ENCODE results near the gene P2RY11.

The P2RY11 gene, protein sequence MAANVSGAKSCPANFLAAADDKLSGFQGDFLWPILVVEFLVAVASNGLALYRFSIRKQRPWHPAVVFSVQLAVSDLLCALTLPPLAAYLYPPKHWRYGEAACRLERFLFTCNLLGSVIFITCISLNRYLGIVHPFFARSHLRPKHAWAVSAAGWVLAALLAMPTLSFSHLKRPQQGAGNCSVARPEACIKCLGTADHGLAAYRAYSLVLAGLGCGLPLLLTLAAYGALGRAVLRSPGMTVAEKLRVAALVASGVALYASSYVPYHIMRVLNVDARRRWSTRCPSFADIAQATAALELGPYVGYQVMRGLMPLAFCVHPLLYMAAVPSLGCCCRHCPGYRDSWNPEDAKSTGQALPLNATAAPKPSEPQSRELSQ

GRCh38 chr19:10111405-10111811, at the start of gene P2RY11:
Gene P2RY11, plus strand, starts transcription at chr19:10111693. Its CDS starts 29 bp downstream, at chr19:10111722.
- peak; percentile 50 for DNase-seq

DNA sequence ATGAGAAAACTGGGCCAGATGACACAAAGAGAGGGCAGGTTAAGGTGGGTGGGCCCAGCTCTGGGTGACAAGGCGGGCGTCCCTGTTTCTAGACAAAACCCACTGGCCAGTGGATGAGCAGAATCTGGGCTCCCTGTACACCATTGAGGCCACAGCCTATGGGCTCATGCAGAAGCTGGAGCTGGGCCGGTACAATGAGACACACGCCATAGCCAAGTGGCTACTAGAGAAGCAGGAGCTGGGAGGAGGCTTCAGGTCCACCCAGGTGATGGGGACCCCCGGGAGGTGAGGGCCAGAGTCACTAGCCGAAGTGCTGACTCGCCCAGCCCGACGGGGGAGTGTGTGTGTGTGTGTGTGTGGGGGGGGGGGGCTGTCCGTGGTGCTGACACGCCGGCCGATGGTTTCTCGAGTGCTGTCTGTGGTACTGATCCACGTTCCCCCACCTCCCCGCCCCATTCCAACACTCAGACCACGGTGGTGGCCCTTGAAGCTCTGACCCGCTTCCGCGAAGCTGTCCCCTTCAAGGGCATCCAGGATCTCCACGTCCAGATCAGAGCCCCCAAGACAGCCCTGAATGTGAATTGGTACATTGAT, 49.7 kb upstream of the P2RY11 start:
- no peak for DNase-seq

GRCh38 chr19:10068205-10068604, 43.3 kb upstream of the P2RY11 start:
- peak; percentile 76 for DNase-seq

DNA sequence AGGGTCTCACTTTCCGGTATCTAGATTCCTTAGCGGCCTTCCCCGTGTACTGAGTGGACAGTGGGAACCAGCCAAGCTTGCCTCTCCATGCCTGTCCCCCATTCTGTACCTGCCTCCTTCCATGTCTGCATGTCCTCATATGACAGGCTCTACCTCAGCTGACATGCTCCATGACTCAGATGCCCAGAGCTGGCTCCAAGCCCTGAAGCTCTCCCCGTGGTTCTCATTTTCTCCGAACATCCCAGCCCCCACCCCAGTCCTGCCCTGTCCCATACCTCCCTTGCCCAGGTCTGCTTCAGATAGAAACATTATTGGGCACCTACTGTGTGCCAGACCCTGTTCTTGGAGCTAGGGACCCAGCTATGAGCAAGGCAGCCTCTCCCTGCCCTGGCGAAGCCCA, 42.4 kb upstream of the P2RY11 start:
- DNase-seq = no peak

DNA sequence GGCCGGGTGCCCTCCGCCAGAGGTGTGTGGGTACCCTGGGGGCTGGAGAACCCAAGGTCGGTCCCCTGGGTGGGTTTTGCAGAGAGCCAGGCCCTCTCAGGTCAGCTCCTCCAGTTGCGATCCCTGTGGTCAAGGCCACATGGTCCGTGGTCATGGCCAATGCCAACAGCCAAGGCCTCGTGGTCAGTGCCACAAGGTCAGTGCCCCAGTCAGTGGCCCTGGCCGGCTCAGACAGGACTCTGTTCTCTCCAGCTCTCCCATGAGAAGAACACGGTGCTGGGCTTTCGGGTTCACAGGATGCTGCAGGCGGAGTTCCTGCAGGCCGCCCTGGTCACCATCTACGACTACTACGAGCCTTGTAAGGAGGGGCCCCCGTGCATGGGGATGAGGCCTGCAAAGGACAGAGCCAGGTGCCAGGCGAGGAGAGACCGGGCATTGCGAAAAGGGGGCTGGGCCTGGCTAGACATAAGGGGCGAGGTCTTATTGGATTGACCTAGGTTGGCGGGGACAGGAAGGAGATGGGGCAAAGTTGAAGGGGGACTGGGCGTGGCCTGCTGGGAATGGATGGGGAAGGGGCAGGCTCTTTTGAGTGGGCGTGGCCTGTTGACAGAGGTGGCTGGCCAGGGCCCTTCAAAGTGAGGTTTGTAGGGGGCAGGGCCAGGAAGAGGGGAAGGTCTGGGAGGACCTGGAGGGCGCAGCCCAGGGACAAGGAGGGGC, 40.6 kb upstream of the P2RY11 start:
- DNase-seq = no peak

GRCh38 chr19:10074153-10074552, 37.3 kb upstream of the P2RY11 start:
- peak; percentile 59 for DNase-seq

DNA sequence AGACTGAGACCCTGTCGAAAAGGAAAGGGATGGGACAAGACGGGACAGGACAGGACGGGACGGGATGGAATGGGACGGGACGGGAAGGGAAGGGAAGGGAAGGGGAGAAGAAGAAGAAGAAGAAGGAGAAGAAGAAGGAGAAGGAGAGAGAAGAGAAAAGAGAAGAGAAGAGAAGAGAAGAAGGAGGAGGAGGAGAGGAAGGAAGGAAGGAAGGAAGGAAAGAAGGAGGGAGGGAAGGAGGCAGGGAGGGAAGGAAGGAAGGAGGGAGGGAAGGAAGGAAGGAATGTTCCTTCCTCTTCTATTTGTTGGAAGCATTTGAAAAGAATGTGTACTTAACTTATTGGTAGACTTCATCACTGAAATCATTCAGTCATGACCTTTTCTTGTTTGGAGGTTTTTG, 35.0 kb upstream of the P2RY11 start:
- DNase-seq = no peak

- DNase-seq = peak; percentile 36
Measured at GRCh38 chr19:10078329-10078728, 33.2 kb upstream of the P2RY11 start.

DNA sequence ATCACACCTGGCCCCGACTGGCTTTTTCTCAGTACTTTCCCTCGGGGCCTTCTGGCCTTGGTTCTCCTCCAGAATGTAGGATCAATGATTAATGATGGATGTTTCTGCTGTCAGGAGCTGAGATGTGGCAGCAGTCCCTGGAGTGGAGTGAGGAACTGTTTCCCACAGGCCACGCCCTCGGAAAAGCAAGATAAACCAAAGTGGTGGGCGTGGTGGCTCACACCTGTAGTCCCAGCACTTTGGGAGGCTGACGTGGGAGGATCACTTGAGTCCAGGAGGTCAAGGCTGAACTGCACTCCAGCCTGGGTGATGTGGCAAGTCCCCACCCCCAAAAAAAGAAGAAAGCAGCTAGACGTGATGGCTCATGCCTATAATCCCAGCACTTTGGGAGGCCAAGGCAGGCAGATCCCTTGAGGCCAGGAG, 32.5 kb upstream of the P2RY11 start:
- DNase-seq = no peak

DNA sequence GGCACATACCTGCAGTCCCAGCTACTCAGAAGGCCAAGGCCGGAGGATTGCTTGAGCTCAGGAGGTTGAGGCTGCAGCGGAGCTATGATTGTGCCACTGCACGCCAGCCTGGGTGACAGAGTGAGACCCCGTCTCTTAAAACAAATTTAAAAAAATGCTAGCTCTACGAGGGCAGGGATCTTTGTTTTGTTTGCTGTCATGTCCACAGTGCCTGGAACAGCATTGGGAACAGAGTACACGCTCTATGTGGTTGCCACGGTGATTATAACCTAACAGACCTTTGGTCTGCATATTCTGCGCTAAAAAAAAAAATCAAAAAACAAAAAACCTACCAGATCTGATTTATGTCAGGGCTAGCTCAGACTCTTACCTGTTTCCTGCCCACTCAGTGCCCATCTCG, 27.6 kb upstream of the P2RY11 start:
- DNase-seq = no peak

GRCh38 chr19:10084803-10085202, 26.7 kb upstream of the P2RY11 start:
- DNase-seq = no peak

- peak; percentile 63 for DNase-seq
Measured at GRCh38 chr19:10085641-10086590, 25.6 kb upstream of the P2RY11 start, which contains the start of gene SHFL. Gene SHFL, plus strand, starts transcription at chr19:10086317. Its CDS starts 111 bp downstream, at chr19:10086428.

GRCh38 chr19:10086591-10087192, 24.8 kb upstream of the P2RY11 start:
- DNase-seq = no peak

DNA sequence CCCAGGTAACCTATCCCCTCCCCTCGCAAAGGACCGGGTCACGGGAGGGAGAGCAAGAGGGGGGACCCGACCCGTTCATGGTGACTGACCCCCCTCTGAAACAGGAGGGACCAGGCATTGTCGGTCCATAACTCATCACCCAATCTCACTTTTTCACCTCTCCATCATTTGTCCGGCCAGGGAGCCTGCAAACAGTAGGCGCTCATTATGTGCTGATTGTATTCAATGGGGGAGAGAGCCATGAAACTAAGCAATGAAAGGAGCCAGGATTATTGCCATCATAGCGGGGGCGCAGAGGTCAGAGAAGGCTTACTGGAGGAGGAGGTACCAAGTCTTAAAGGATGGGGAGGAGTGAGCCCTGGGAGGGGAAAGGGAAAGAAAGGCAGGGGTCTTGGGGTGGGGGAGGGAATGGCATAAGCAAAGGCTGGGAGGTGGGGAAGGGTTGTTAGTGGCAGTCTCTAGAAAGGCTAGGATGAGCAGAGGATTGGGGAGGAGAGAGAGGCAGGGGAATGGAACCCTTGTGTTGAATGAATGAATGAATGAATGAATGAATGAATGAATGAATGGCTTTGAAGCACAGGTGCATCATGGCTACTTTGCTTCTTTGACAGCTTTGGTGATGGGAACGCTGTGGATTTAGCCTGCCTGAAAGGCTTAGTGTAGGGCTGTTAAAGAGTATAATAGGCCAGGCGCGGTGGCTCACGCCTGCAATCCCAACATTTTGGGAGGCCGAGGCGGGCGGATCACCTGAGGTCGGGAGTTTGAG, 24.0 kb upstream of the P2RY11 start:
- DNase-seq = no peak

- DNase-seq = no peak
Measured at GRCh38 chr19:10088949-10089554, 22.4 kb upstream of the P2RY11 start.

GRCh38 chr19:10089801-10090375, 21.6 kb upstream of the P2RY11 start:
- DNase-seq = no peak

DNA sequence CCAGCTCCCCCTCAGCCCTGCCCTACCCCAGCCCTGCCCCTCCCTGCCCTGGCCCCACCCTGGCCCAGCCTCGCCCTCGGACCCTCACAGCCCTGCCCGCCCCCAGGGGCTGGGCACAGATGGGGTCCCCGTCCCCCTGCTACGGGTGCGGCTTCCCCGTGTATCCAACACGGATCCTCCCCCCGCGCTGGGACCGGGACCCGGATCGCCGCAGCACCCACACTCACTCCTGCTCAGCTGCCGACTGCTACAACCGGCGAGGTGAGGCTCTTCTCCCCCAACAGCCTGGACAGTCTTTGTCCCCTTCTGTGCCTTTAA, 20.2 kb upstream of the P2RY11 start:
- DNase-seq = no peak

GRCh38 chr19:10091895-10092641, 19.4 kb upstream of the P2RY11 start:
- DNase-seq = no peak

DNA sequence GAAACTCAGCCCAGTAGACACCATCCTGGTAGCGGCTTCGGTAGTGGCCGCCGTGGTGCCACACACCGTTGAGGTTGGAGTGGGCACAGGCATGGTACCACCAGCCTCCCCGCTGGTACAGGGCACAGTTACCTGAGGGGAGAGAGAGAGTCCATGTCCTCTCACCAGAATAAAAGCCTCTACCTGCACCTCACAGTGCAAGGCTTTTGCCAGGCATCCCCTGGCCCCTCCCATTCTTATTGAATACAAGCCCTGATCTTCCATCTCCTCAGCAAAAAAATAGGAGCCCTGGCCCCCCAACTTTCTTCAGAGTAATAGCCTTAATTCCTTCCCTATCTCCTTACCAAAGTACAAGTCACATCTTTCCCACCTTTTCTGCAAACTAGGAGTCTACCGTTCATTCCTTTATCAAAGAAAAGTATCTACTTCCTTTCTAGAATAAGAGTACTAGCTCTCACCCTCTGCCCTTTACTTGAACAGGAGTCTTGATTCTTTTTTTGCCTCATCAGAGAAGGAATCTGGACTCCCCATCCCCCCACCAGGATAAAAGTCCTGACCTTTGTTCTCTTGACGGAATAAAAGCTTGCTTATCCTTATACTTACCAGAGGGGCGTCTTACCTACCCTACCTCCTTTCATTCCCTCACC, 18.7 kb upstream of the P2RY11 start:
- DNase-seq = no peak

Data from MV-4-11 (cell line).